NCI-H510A (cell line): ENCODE results near the gene DNAJC8.

Experiments
- DNase-seq: peaks from one replicate; lab custom pipeline; 2025; lab: John Stamatoyannopoulos, UW

Gene DNAJC8

DNA sequence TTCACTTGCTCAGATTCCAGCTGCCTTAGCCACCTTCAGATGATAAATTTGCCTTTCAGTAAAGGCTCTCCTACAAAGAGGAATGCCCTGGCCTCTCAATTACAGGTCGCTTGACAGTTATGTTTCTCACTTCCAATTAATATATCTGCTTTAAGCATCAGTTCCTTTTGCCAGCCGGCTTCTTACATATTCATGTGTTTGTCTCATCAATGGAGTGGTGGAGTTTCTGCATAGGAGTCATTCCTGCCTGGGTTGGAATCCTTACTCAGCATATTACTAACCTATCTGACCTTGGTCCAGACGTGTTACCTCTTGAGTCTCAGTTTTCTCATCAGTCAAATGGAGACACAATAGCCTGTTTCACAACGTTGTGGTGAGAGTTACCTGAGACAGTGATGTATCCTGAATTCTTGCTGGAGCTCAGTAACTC is 17.1 kb upstream of the DNAJC8 start:
- DNase-seq, result no peak

DNA sequence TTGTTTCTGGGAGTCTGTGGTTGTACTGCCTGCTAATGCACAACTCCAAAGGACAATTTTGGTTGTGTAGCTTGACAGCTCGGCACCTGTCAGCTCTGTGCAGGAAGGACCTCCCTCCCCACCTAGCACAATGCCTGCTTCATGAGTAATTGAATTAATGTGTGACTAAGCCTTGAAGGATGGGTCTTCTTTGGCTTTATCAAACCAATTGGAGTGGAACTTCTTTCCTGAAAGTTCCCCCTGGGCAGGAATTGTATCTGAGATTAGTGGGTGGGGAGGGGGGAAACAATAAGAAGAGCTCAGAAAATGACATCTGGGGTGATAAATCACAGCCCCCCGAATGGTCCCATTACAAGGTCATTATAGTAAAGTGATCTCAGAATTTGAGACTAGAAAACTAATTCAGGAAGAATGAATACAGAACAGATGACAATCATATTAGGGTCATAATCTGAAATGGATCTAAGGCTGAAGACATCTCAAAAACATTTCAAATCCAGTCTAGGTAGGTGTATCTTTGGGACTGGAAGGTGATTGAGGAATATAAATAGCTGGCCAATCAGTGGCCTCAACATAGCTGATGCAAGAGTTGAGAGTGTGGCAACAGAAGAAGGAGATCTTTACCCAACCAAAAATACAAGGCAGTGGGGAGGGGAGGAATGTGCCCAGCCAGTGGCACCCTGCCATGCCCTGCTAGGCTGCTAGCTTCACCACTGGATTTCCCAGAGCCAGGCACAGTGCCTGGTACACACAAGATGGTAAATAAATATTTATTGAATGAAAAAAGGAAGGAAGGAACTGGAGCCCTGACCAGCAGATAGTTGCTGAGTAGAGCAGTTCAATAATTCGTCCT is 16.4 kb upstream of the DNAJC8 start:
- peak; percentile 4 for DNase-seq

DNA sequence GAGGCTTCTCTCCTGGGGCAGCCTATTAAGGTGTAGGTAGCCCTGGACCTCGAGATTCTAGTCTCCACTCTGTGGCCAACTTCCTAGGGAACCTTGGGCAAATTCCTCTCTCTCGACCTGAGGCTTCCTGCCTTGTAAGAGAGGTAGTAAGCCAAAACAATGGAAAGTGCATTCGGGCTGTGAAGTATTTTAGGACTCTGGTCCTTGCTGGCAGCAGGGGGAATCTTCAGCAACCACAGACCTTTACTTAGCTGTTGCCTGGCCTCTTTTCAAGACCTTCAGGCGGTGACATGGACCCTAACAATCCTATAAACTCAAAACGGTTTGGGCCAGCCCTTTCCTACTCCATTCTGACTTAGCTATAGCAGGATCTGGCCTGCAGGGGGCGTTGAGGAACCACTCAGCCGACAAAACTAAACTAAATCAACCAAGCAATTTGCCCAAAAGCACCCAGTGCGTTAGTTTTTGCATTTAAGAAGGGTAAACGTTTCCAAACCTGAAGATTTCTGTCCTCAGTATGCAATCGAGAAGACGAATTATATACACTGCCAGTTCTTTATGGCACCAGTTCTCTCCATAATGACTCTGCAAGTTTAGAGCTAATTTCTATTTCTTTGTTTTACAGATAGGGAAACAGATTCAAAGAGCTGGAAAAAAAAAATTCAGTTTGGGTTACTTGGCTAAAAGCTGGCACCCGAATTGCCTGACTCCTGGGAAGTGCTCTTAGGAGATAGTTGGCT is 15.6 kb upstream of the DNAJC8 start:
- DNase-seq, result peak; percentile 35

DNA sequence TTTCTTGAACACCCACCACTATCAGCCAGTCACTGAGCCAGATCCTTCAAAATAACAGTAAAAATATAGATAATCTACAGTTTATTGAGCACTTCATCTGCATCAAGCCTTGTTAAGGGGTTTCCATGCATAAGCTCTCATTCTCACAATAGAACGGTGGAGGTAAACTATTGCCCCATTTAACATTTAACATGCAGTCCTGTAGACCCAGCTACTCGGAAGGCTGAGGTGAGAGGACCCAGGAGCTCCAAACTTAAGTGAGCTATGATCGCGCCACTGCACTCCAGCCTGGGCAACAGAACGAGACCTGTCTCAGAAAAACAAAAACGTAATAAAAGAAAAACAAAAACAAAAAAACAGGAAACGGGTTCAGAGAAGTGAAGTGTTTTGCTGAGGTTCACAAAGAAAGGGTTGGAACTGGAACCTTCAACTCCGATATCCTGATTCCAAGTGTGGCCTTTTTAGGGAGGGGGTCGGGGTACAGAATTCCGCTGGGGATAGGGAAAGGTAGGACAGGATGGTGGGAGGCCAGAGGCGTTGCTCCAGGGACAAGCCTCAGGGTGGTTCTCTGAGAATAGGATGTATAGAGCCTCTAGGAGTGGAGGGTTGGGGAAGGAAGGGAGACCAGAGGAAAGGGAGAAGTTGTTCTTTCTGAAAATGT is 14.9 kb upstream of the DNAJC8 start:
- DNase-seq, result no peak

DNA sequence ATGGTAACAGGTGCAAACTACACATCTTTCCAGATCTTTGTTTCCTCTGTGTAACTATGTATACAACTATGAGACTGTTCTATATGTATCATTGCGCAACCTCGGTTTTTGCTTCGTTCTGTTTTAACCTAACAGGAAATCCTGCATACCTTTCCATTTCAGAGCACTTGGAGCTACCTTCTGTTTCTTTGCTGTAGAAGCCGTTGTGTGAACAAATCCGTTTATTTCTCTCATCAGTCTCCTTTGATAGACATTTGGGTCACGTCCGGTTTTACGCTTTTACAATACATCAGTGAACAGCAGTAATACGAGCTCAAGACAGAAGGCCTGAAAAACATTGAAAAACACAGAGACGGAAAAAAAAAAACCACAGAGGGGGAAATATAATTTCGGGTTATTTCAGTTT is 13.6 kb upstream of the DNAJC8 start:
- no peak for DNase-seq

DNA sequence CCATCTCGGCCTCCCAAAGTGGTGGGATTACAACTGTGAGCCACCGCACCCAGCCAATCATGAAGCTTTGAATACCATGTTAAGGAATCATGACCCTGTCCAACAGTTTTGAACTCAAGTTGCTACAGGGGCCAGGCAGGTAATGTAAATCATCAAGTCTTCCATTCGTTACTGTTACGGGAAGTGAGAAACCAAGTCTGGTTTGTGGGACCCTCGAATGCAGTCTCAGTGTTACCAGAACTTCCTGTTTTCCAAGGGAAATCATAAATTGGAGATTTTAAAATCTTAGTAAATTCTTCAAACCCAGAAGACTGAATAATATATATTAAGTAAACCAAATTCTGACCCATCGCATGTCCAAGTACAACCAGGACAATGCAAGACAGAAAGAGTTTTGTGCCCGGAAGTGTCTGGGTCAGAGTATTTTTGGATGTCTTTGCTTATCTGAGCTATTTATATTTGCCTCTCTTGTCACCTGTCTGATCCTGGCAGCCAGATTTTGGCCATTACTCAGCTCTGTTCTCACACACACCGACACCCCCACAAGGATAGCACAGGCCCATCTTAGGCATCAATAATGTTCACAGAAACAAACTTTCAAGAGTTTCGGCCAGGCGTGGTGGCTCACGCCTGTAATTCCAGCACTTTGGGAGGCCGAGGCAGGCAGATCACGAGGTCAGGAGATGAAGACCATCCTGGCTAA is 11.9 kb upstream of the DNAJC8 start:
- DNase-seq, result no peak

DNA sequence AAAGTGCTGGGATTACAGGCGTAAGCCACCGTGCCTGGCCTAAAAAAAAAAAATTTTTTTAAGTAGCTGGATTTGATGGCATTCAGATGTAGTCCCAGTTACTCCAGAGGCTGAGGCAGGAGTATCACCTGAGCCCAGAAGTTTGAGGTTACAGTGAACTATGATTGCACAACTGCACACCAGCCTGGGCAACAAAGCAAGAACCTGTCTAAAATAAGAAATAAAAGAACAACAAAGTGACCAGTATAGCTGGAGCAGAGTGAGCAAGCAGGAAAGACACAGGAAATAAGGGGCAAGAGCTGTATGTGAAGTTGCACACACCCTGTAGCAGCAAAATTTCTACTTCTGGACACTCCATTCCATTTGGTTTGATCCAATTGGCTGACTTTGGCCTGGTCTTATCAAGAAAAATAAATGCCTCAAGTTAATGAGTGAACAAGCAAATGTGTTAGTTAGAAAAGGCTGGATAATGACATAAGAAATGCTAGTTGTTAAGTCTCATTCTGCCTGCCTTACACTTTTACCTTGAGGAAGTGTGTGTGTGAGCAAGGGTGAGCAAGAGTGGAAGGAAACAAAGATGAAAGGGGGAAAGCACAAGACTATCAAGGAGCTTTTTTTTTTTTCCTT is 11.0 kb upstream of the DNAJC8 start:
- no peak for DNase-seq

DNA sequence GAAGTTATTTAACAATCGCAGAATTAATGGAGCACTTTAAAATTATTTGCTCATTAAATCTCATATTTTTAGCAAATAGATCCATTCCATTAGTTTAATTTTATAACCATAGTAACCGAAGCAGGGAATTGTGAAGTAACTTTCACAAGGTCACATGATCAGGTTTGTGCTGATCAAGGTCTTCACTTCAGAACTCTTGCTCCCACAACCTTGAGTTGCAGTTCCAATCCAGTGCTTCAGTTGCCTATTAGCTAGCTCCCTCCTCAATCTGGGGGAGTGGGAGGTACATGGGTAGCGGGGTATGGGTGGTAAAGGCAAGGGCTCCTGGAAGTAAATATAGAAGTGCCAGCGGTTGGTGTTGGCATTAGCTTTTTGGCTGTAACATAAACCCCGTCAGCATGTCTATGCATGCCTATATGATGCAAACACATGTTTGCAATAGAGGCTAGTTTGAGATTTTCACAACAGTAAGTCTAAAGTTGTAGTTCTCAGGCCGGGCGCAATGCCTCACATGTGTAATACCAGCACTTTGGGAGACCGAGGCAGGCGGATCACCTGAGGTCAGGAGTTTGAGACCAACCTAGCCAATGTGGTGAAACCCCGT is 8.9 kb upstream of the DNAJC8 start:
- no peak for DNase-seq

DNA sequence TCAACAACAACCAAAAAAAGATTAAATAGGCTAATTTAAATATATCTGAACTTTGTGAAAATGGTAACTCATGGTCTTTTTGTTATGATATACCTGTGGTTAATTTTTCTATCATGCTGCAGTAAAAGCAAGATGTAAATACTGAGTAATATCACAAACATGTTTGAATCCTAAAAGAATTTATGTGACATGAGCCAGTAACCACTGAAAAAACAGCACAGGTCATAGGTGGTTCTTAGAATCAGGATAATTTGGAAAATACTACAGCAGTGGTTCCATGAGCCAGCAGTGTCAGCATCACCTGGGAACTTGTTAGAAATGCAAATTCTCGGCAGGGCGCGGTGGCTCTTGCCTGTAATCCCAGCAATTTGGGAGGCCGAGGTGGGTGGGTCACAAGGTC is 7.2 kb upstream of the DNAJC8 start:
- DNase-seq, result no peak

DNA sequence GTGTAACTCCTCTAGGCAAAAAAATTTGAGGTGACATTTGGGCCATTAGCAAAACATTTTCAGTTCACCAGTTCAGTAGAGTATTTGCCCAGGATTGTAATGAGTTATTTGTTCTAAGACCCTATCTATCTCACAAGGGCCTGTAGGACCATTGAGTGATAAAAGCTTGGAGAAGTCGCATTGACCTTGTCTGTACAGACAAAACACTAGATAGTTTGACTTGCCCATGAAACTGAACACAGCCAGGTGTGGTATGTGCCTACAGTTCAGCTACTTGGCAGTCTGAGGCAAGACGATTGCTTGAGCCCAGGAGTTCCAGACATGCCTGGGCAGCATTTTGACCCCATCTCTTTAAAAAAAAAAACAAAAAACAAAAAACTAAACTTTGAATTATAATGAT is 6.2 kb upstream of the DNAJC8 start:
- DNase-seq, result no peak

DNA sequence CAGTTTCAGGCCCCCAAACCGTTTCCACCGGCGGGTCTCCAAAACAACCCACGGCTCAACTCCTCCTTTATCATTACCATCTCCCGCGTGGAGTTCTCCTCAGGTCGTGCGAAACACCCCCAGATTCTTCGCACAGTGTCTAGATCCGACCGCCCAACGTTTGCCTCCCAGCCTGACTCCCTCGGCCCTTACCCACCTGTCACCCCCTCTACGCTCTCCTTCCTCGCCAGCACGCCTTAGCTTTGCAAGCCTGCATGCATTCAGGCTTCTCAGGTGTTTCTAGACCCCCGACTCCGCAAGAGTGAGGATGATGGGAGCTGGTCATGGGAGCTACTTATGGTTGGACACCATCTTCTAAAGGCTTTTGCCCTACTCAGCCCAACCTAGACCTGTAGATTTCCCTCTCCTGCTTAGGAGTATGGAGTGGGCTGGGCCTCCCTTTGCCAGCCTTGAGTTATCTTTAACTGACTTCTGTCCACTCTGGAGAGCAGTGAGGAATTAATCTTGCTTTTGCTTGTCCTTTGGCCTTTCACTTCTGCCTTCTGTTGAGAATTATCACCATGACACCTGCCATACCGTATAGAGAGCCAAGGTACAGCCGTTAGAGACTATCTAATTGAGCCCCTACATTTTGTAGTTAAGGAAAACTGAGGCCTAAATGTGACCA is 4.0 kb upstream of the DNAJC8 start:
- DNase-seq, result no peak

DNA sequence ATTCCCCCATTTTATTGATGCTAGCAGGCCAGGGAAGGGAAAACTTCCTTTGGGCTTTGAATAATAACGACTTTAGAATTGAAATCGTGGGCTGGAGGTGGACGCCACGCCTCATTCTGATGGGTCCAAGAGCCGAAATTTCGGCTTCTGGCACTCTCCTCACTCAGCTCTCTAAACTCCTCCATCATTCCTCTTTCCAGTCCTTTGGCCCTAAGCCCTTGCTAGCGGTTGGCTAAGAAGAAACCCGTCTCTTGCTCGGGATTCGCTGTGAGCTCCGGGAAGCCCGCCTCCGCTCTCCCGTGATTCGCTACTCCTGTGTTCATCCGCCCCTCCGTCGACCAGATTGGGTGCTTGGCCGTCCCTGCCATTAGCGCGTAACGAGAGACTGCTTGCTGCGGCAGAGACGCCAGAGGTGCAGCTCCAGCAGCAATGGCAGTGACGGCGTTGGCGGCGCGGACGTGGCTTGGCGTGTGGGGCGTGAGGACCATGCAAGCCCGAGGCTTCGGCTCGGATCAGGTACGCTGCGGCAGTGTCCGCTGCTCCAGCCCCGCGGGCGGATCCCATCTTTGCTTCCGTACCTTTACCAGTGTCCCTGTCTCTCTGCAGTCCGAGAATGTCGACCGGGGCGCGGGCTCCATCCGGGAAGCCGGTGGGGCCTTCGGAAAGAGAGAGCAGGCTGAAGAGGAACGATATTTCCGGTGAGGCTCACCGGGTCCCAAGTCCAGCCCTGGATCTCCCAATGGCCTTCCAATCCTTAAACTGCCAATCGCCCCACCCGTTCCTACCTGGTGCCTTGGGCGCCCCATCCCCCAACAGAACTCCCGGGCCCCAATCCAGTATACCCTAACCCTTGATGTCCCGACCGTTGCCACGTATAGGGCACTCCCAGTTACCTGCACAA is 3.2 kb upstream of the DNAJC8 start, which contains the start of gene ATP5IF1:
Gene ATP5IF1, plus strand, starts transcription at position 370 of the 901 bp plus-strand sequence. Its CDS starts 60 bp downstream, at position 430.
- peak; percentile 98 for DNase-seq

DNA sequence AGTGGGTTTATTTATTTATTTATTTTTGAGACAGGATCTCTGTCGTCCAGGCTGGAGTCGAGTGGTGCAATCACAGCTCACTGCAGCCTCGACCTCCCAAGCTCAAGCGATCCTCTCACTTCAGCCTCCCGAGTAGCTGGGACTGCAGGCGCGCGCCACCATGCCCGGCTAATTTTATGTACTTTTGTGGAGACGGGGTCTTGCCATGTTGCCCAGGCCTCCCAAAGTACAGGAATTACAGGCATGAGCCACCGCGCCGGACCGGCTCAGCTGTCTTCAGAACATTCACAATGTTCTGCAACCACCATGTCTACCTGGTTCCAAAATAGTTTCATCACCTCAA is 406 bp upstream of the DNAJC8 start:
- DNase-seq, result no peak

DNA sequence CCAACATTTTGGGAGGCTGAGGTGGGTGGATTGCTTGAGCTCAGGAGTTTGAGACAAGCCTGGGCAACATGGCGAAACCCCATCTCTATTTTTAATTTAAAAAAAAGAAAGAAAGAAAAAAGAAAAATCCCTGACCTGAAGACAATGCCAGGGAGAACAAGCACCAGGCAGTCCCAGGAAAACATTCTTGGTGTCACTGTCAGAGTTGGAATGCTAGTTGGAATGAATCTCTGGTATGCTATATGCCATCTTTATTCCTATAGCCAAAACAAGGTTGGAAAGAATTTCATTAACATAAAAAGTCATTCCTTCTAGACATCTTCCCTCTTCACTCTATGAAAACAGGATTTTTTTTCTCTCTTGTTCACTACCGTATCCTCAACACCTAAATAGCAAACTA is 2.8 kb downstream of the DNAJC8 start:
- no peak for DNase-seq

DNA sequence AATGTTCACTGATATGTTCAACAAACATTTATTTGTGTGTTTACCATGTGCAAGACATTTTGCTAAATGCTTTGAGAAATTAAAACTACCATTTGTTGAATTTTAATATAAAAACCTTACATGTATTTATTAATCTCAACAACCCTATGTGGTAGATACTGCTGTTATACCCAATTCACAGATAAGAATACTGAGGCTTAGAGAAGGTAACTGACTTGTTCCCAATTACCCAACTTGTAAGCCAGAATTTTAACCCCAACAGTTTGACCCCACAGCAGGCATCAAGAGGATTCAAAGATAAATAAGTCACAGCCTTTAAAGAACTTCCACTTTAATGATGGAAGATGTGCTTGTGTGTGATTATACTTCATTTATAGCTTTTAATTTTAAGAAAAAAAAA is 3.7 kb downstream of the DNAJC8 start:
- DNase-seq, result no peak

DNA sequence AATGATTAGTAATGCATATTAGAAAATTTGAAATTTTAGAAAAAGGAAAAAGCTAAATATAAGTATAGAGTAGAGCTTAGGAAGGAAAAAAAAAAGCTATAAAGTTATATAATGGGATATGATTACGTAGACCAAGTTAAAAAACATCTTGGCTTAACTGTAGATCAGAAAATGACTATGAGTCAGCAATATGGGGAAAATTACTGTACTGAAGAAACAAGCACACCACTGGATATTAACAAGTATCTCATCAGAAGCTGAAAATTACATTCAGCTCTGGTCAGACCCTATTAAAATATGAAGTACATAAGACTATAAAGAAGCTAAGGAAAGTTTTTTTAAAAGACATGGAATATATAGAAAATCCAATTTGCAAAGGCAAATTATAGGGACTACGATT is 19.5 kb downstream of the DNAJC8 start:
- no peak for DNase-seq

DNA sequence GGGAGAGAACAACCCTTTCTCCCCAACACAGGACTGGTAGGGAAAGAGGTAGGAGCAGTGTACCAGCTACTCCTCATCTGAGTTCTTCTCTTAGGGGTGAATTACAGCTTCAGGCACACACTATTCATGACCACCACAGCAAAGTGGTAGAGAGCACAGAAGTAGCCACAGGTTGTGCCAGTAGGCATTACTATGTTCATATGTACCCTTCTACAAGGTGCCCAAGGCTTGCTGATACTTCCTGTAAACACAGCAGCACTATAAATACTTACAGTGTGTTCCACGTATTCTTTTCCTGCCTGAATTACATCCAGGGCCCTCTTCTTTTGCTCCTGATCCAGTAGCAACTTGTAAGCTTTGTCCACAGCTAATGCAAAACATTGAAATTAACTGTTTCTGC is 23.1 kb downstream of the DNAJC8 start:
- DNase-seq, result no peak

DNA sequence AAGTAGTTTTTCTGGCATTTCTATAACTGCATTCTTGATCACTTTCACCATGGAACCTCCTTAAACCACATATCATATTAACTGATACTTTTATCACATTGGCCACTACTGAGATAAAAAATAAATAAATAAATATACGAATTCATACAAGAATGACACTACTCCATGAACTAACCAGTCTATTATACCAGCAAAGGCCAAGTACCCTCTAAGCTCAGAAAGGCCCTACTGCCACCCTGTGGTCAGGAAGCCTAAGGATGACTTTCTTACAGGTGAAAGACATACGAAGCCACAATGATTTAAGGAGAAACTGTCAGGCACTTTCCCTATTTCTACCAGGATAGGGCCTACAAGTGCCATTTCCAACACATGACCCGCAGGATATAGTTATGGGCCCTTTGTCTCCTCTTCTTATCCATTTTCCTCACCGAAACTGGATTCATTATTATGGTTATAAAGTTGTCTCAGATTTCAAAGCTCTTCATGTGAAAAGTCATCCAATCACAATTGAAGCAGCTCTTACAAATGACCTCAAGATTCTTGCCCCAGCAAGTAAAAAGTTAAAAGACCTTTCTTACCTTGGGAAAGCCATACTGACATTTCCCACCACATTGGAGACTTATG is 23.9 kb downstream of the DNAJC8 start:
- peak; percentile 54 for DNase-seq

DNA sequence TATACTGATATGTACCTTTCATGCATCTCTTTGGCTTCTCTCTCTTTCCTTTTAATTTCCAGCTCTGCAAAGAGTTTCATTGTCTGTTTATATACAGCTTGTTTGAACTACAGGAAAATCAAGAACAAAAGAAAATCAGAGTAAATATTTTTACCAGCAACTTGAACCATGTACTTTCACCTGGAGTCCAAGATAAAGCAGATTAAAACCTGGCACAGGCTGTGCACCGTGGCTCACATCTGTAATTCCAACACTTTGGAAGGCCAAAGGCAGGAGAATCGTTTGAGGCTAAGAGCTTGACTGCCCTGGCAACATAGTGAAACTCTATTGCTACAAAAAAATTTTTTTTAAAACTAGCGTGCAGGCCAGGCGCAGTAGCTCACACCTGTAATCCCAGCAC is 27.6 kb downstream of the DNAJC8 start:
- no peak for DNase-seq
